ENCODE data around the gene SUSD1.

SUSD1 gene

GRCh38 chr9:112179816-112180215 is 4.7 kb upstream of the SUSD1 start:
- peaks cover 30 to 65% (median 39%) of the 10 kb centered on the region in 10 experiments for H3K4me1 ChIP-seq

DNA sequence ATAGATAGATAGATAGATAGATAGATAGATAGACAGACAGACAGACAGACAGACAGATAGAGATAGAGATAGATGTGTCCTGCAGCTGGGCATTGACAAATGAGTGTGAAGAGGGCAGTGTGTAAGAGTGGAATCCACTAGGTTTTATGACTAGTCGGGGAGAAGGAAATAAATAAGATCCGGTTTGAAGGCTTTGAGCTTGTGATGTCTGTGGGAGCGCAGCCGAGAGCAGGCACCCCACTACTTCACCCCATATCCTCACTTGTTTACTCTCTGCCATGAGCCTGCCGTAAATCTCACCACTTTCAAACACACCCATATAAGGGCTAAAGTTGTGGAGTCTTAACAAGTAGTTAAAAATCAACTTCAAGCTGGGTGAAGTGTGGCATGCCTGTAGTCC is 1.4 kb upstream of the SUSD1 start:
- H4K20me1 ChIP-seq, result no peaks in the 10 kb centered on the region
- no peak overlapping the region for H3K9ac ChIP-seq
- no peaks in the 10 kb centered on the region for H3K9me3 ChIP-seq (replicated peaks in 1 of 11)
- no peak overlapping the region for H3K27ac ChIP-seq
- H3K27me3 ChIP-seq, result no peaks in the 10 kb centered on the region
- TF ChIP-seq Cebpa-rat (IDR thresholded peaks at IDR 0.05), result no peak
- H3K4me1 ChIP-seq, result peaks cover 35 to 89% (median 51%) of the 10 kb centered on the region in 10 experiments
- H3K4me2 ChIP-seq, result peak overlapping the region in 1 of 11 experiments; percentile 92; a peak in 1 of 22 replicates
- H3K36me3 ChIP-seq, result peaks cover 0 to 19% (median under 1%) of the 10 kb centered on the region in 11 experiments; a peak in 3 of 22 replicates
- no peak overlapping the region for H3K4me3 ChIP-seq

More at GRCh38 chr9:112179816-112180215, 4.7 kb upstream of the SUSD1 start:
- H3K27me3 ChIP-seq, result no peaks in the 10 kb centered on the region
- H3K36me3 ChIP-seq, result no peaks in the 10 kb centered on the region; a peak in 1 of 22 replicates
- no peaks in the 10 kb centered on the region for H4K20me1 ChIP-seq
- TF ChIP-seq Cebpa-rat (IDR thresholded peaks at IDR 0.05), result no peak
- H3K9ac ChIP-seq, result peak overlapping the region in 4 of 11 experiments; percentile 25 to 50 (median 30); a peak in 4 of 22 replicates
- peaks cover 7 to 14% (median 9%) of the 10 kb centered on the region in 11 experiments; a peak in 17 of 22 replicates for H3K9me3 ChIP-seq (replicated peaks in 1 of 11)
- peak overlapping the region in 6 of 11 experiments; percentile 46 to 72 (median 68); a peak in 9 of 22 replicates for H3K27ac ChIP-seq
- H3K4me2 ChIP-seq, result peak overlapping the region; percentile 61 to 89 (median 81)
- H3K4me3 ChIP-seq, result no peak overlapping the region

DNA sequence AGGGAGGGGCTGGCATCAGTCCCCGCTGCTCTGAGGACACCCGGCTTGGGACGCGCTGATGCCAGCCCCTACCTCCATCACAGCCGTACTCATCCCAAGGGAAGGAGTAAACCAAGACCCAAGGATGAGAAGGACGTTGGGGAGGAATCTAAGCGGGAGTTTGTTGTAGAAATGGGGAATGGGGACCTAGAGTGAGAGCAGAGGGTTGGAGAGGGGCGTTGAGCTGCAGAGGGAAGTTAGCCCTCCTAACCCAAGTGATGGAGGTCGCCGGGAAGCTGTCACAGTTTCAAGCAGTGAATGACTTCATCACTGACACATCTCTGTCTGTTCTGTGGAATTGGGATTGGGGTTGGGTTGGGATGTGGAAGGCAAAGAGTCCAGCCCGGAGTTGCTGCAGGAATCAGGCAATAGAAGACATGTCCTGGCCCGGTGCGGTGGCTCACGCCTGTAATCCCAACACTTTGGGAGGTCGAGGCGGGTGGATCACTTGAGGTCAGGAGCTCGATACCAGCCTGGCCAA is 759 bp upstream of the SUSD1 start:
- peak overlapping the region; percentile 76 to 91 (median 86); a peak in 19 of 20 replicates for H3K4me3 ChIP-seq
- no peaks in the 10 kb centered on the region for H3K9me3 ChIP-seq (replicated peaks in 1 of 11)
- H4K20me1 ChIP-seq, result no peaks in the 10 kb centered on the region; a peak in 2 of 22 replicates
- H3K9ac ChIP-seq, result peak overlapping the region; percentile 93 to 99 (median 98); a peak in 21 of 22 replicates
- peaks cover 0 to 19% (median 5%) of the 10 kb centered on the region in 11 experiments; a peak in 3 of 22 replicates for H3K36me3 ChIP-seq
- no peak for TF ChIP-seq Cebpa-rat (IDR thresholded peaks at IDR 0.05)
- no peaks in the 10 kb centered on the region for H3K27me3 ChIP-seq
- peak overlapping the region in 10 of 11 experiments; percentile 95 to 99 (median 98); a peak in 17 of 22 replicates for H3K27ac ChIP-seq
- peaks cover 29 to 89% (median 47%) of the 10 kb centered on the region in 10 experiments for H3K4me1 ChIP-seq
- peak overlapping the region; percentile 80 to 95 (median 92) for H3K4me2 ChIP-seq

DNA sequence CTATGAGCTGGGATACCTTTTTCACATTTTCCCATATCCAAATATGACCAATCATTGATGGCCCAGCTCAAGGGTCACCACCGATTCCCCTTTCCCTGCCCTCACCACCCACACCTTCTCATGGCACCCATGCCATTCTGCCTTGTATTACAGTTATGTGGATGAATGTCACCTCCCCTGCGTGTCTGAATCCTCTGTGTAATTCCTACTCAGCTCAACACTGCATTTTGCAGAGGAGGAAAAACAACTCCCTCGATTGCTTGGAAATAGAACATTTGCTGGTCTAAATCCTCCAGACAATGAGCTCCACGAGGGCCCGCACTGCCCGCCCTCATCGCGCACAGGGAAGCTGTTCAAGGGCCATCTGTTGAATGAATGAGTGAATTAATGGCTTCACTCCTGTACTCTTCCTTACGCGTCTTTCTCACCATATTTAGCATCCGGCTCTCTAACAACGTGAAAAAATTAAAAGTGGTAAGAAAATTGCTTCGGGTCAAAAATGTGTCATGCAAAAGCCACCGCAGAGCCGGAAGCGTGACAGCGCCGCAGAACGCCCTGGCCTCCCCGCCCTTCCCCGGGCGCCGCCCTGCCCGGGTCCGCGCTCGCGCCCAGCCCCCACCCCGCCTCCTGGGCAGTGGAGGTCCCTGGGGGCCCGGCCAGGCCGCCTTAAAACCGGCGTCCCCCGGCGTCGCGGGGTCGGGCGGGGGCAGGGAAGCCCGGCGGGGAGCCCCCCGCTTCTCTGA is 704 bp downstream of the SUSD1 start:
- Histone ChIP-seq H3K36me3 (peaks cover 0 to 24% (median 5%) of the 10 kb centered on the region in 11 experiments; a peak in 5 of 22 replicates), H4K20me1 (peaks cover 0 to 11% (median 0%) of the 10 kb centered on the region in 11 experiments; a peak in 5 of 22 replicates), H3K9ac (peak overlapping the region; percentile 93 to 99 (median 98)), H3K4me1 (peaks cover 14 to 78% (median 35%) of the 10 kb centered on the region in 10 experiments), H3K27ac (peak overlapping the region; percentile 95 to 99 (median 98)), H3K27me3 (no peaks in the 10 kb centered on the region), H3K4me2 (peak overlapping the region; percentile 80 to 95 (median 92)), H3K4me3 (peak overlapping the region; percentile 76 to 91 (median 86)), H3K9me3 (replicated peaks in 1 of 11) (no peaks in the 10 kb centered on the region)
- TF ChIP-seq Cebpa-rat (IDR thresholded peaks at IDR 0.05), result no peak

DNA sequence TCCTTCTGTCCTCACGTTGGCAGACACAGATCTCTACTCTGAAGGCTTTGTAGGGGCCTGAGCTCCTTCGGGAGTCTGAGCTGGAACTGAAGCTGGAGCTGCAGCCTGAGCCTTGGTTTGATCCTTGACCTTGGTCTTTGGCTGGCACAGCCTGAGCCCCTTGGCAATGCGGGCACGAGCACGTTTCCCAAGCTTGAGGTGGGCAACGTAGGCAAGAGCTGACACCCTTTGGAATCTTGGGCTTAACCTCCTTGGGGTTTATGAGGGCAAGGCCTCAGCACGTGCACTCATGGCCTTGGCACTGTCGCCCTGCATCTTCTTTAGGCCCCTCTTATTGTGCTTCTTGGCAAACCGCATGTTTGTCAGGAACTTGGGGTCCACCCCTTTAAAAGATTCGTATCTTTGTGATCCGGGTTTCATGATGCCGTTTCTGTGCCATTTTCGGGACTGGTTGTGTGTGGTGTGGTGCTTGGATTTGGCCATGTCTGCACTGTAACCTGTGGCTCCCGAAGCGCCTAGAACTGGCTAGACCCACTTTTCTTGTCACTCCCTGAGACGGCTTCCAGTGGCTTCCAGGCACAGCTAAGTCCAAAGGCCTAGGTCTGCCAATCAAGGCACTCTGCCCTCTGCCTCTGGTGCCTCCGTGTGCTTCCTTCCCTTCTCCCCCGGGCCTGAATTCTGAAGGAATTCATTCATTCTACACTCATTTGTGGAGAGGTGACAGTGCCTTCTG is 1.4 kb downstream of the SUSD1 start:
- peaks cover 14 to 76% (median 32%) of the 10 kb centered on the region in 10 experiments for H3K4me1 ChIP-seq

GRCh38 chr9:112170968-112171367 is 4.1 kb downstream of the SUSD1 start:
- H3K4me2 ChIP-seq, result peak overlapping the region in 5 of 11 experiments; percentile 7 to 92 (median 25); a peak in 7 of 22 replicates
- H3K4me3 ChIP-seq, result no peak overlapping the region
- peaks cover 0 to 42% (median 20%) of the 10 kb centered on the region in 11 experiments; a peak in 13 of 22 replicates for H4K20me1 ChIP-seq
- H3K27me3 ChIP-seq, result no peaks in the 10 kb centered on the region
- no peak overlapping the region for H3K9ac ChIP-seq
- no peaks in the 10 kb centered on the region for H3K9me3 ChIP-seq (replicated peaks in 1 of 11)
- peaks cover 0 to 33% (median 5%) of the 10 kb centered on the region in 11 experiments; a peak in 6 of 22 replicates for H3K36me3 ChIP-seq
- H3K27ac ChIP-seq, result no peak overlapping the region
- peaks cover 21 to 58% (median 38%) of the 10 kb centered on the region in 10 experiments for H3K4me1 ChIP-seq
- no peak for TF ChIP-seq Cebpa-rat (IDR thresholded peaks at IDR 0.05)

More for the DNA sequence above, 1.4 kb downstream of the SUSD1 start:
- peaks cover 0 to 15% (median 3%) of the 10 kb centered on the region in 11 experiments; a peak in 6 of 22 replicates for H4K20me1 ChIP-seq
- no peaks in the 10 kb centered on the region for H3K9me3 ChIP-seq (replicated peaks in 1 of 11)
- no peaks in the 10 kb centered on the region for H3K27me3 ChIP-seq
- peak overlapping the region; percentile 80 to 95 (median 92) for H3K4me2 ChIP-seq
- peaks cover 0 to 26% (median 5%) of the 10 kb centered on the region in 11 experiments; a peak in 5 of 22 replicates for H3K36me3 ChIP-seq
- peak overlapping the region in 10 of 11 experiments; percentile 95 to 99 (median 98); a peak in 21 of 22 replicates for H3K27ac ChIP-seq
- peak overlapping the region in 10 of 11 experiments; percentile 93 to 99 (median 98); a peak in 19 of 22 replicates for H3K9ac ChIP-seq
- peak overlapping the region in 9 of 10 experiments; percentile 76 to 90 (median 86); a peak in 19 of 20 replicates for H3K4me3 ChIP-seq
- TF ChIP-seq Cebpa-rat (IDR thresholded peaks at IDR 0.05), result no peak

GRCh38 chr9:112170235-112170634 is 4.9 kb downstream of the SUSD1 start:
- no peaks in the 10 kb centered on the region for H3K9me3 ChIP-seq (replicated peaks in 1 of 11)
- H4K20me1 ChIP-seq, result peaks cover 0 to 44% (median 21%) of the 10 kb centered on the region in 11 experiments; a peak in 13 of 22 replicates
- TF ChIP-seq Cebpa-rat (IDR thresholded peaks at IDR 0.05), result no peak
- no peak overlapping the region for H3K4me3 ChIP-seq
- no peak overlapping the region for H3K27ac ChIP-seq
- no peak overlapping the region for H3K9ac ChIP-seq
- H3K36me3 ChIP-seq, result peaks cover 0 to 33% (median 5%) of the 10 kb centered on the region in 11 experiments; a peak in 6 of 22 replicates
- peak overlapping the region in 3 of 11 experiments; percentile 1 to 18 (median 5); a peak in 1 of 22 replicates for H3K4me2 ChIP-seq
- H3K27me3 ChIP-seq, result no peaks in the 10 kb centered on the region
- H3K4me1 ChIP-seq, result peaks cover 19 to 51% (median 34%) of the 10 kb centered on the region in 10 experiments

DNA sequence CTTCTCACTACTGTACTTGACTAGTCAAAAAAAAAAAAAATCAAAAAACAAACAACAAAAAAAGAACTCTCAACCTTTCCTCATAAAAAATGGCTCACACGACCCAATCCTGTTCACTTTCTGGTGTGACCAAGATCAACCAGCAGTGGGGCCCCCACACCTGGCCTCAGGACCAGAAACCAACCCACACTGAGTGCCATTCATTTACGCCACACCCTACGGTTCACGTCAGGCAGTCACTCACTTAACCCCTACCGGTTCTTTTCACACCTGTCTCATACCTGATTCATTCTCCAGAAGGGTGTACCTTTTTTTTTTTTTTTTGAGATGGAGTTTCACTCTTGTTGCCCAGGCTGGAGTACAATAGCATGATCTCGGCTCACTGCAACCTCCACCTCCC is 5.7 kb downstream of the SUSD1 start:
- no peak overlapping the region for H3K9ac ChIP-seq
- peaks cover 0 to 44% (median 21%) of the 10 kb centered on the region in 11 experiments; a peak in 13 of 22 replicates for H4K20me1 ChIP-seq
- no peak overlapping the region for H3K4me2 ChIP-seq
- no peak overlapping the region for H3K4me3 ChIP-seq
- peaks cover 16 to 50% (median 33%) of the 10 kb centered on the region in 10 experiments for H3K4me1 ChIP-seq
- no peaks in the 10 kb centered on the region for H3K27me3 ChIP-seq
- TF ChIP-seq Cebpa-rat (IDR thresholded peaks at IDR 0.05), result no peak
- no peak overlapping the region for H3K27ac ChIP-seq
- H3K36me3 ChIP-seq, result peaks cover 0 to 33% (median 5%) of the 10 kb centered on the region in 11 experiments; a peak in 6 of 22 replicates
- H3K9me3 ChIP-seq (replicated peaks in 1 of 11), result no peaks in the 10 kb centered on the region
